DMS153 (cell line): Measurements from ENCODE around the gene CIAO3.

Experiments used
- DNase-seq: peaks from one replicate; lab custom pipeline; 2025; lab: John Stamatoyannopoulos, UW

Gene CIAO3

GRCh38 chr16:775236-775796, 34.5 kb upstream of the CIAO3 start:
- no peak for DNase-seq

DNA sequence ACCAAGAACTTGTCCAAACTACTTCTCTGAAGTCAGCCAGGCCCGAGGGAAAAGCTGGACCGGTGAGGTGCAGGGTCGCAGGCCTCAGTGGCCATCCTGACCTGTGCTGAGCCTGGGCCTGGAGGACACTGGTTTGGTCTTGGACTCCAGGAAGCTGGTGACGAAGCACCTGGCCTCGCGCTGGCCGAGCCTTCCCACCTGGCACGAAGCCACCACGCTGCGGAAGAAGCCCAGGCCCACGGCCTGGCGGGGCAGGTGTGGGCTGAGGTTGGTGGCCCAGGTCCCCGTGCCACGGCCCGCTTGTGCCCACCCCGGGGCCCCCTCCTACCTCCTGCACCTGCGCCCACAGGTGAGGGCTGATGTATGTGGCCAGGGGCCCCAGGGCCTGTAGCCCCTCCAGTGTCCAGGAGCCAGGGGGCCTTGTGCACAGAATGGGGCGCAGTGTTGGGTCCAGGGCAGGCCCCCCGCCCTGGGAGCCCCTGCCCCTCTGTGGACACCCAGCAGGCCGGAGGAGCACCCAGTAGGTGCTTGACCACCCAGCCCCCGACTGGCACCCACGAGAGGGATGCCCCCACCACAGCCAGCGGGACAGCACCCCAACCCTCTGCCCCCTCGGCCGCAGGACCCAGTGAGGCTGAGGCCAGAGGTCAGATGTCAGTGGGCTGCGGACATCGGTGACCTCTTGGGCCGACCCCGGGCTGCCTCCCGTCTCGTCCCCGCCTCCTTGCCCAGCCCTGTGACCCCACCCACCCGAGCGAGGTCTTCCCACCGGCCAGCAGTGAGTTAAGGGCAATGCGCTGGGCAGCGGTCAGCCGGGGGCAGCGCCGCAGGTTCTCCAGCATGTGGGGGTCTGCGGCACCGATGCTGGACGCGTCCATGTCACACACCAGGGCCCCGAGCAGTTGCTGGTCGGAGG, 33.5 kb upstream of the CIAO3 start:
- DNase-seq: no peak

- no peak for DNase-seq
Measured at GRCh38 chr16:772959-773358, 32.2 kb upstream of the CIAO3 start.

GRCh38 chr16:770411-770810, 29.6 kb upstream of the CIAO3 start:
- DNase-seq: no peak

DNA sequence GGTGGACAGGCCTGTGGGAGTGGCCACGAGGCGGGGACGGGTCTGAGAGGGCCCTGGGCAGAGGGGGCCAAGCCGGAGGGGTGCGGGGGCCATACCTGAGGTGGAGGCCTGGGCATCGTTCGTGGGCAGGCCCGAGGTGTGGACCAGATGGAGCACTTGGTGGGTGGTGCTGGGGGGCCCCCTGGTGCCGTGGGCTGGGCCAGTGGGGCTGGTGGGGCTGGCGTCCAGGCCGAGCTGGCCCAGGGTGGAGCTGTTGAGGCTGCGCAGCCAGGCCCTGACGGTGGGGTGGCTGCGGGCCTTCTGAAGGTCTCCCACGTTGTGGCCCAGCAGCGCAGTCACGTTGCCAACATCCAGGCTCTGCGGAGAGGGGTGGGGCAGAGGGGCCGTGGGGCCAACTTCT, 29.1 kb upstream of the CIAO3 start:
- no peak for DNase-seq

GRCh38 chr16:769184-769784, 28.5 kb upstream of the CIAO3 start:
- DNase-seq: no peak

DNA sequence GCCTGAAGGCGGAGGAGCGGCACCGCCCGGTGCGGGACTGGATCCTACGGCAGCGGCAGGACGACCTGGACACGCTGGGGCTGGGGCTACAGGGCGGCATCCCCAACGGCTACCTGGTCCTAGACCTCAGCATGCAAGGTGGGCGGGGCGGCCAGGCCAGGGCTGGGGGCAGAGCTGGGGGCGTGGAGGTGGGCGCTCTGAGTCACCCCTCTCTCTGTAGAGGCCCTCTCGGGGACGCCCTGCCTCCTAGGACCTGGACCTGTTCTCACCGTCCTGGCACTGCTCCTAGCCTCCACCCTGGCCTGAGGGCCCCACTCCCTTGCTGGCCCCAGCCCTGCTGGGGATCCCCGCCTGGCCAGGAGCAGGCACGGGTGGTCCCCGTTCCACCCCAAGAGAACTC, 27.6 kb upstream of the CIAO3 start:
- no peak for DNase-seq

- DNase-seq: no peak
Measured at GRCh38 chr16:767743-768235, 27.0 kb upstream of the CIAO3 start.

- DNase-seq: no peak
Measured at GRCh38 chr16:766820-767640, 26.2 kb upstream of the CIAO3 start.

- no peak for DNase-seq
Measured at GRCh38 chr16:766008-766819, 25.4 kb upstream of the CIAO3 start.

- DNase-seq: no peak
Measured at GRCh38 chr16:765488-765865, 24.7 kb upstream of the CIAO3 start.

- no peak for DNase-seq
Measured at GRCh38 chr16:764848-765487, 24.2 kb upstream of the CIAO3 start.

- DNase-seq: no peak
Measured at GRCh38 chr16:764184-764750, 23.5 kb upstream of the CIAO3 start.

- DNase-seq: no peak
Measured at GRCh38 chr16:763369-764183, 22.8 kb upstream of the CIAO3 start.

GRCh38 chr16:762595-763268, 21.9 kb upstream of the CIAO3 start:
- no peak for DNase-seq

DNA sequence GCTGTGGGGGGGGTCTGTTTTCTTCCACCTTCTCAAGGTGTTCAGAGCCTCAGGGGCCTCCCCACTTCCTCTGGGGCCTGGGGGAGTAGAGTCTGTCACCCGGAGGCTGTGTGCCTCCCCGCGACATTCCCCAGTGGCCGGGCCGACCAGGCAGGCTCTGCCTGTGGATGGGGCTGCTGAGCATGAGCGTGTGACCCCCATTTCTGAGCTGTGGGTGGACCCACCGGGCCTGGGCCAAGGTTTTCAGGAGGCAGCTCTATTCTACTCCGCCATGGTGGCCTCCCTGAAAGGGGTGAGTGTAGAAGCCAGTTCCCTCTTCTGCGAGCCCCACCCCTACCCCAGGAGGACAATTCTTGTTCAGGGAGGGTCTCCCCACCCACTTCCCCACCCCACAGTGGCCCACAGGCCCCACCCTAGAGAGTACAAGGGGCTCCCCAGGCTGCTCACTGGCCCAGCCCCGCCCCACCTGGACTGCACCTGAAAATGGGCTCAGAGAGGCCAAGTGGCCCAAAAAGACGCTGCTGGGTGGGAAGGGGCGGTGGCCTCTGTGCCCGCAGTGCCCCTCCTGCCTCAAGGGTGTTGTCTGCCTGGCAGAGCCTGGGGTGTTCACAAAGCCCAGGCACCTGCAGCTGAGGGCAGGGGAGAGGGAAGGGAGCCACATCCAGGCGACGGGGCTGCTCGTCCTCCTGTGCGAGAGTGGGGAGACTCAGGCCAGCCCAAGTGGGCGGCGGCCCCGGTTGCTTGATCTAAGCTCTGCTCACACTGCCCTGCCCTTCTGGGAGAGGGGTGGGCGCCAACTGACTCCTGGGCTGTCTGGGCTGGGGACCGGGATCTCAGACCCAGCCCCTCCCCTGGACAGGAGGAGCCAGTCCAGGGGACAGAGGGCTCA, 21.1 kb upstream of the CIAO3 start:
- DNase-seq: no peak

GRCh38 chr16:760545-761343, 19.9 kb upstream of the CIAO3 start, which contains the start of gene MSLN:
TSS of gene MSLN (plus strand) at chr16:760734. CDS start at chr16:762681, 1,947 bp downstream.
- no peak for DNase-seq
